IMR-90 (cell line): Measurements from ENCODE around the gene ZBTB8B. TPM values are rescaled to one million over a fixed set of nuclear protein-coding genes. Genes with fewer than 3 reads are reported as not detected.
"Not testable (repeated sequence)": the region's sequence is repeated elsewhere in the genome, so short reads cannot be mapped to it uniquely, and the experiment has no call there.

Experiments used
- ATAC-seq: fragments of 200-7000 bp; cut with Tn5 transposase; 2 replicates; pipeline ENCODE4 v1.9.1; 2020; ENCODE audit warnings: low read depth, mild to moderate bottlenecking, moderate library complexity
- BruUV-seq: library from RNA; stranded (reverse); fragments of 400-500 nt; replicated peaks from 2 replicates; lab custom pipeline; 2021; lab: Mats Ljungman, UMichigan
- CTCF ChIA-PET: fragments of 300-600 bp; formaldehyde crosslinking; extraction: SDS; loops from one replicate; lab custom pipeline; 2021; ENCODE audit warnings: antibody characterized with exemption; lab: Yijun Ruan, JAX
- POLR2A ChIA-PET: fragments of 300-600 bp; sonication (Branson Sonifier 250); formaldehyde crosslinking; loops from one replicate; lab custom pipeline; 2022; ENCODE audit warnings: antibody characterized with exemption; ENCODE audit not compliant: unreplicated experiment; lab: Charles Lee
- DNase-seq: peaks from one replicate; pipeline ENCODE4 v3.0.0; 2013
- H2AFZ ChIP-seq: replicated peaks from 2 replicates; pipeline ENCODE3; 2013; ENCODE audit warnings: low read length, mild to moderate bottlenecking; ENCODE audit not compliant: poor library complexity
- H2AK5ac ChIP-seq: 2 replicates; pipeline ENCODE4 v1.6.1; 2013; ENCODE audit warnings: low read depth, low read length, inconsistent platforms
- H2AK9ac ChIP-seq: replicated peaks from 2 replicates; pipeline ENCODE3; 2013; ENCODE audit warnings: mild to moderate bottlenecking, low read depth, low read length, moderate library complexity; ENCODE audit not compliant: poor library complexity
- H2BK120ac ChIP-seq: 2 replicates; pipeline ENCODE4 v1.6.1; 2013; ENCODE audit warnings: low read depth, low read length, inconsistent platforms
- H2BK15ac ChIP-seq: 3 replicates; pipeline ENCODE4 v1.6.1; 2013; ENCODE audit warnings: low read depth, low read length, inconsistent platforms
- H2BK20ac ChIP-seq: 2 replicates; pipeline ENCODE4 v1.6.1; 2013; ENCODE audit warnings: low read depth, mild to moderate bottlenecking, inconsistent platforms, low read length, moderate library complexity
- H2BK5ac ChIP-seq: 2 replicates; pipeline ENCODE4 v1.6.1; 2013; ENCODE audit warnings: mild to moderate bottlenecking, low read depth, low read length, inconsistent platforms; ENCODE audit not compliant: poor library complexity, severe bottlenecking
- H3K14ac ChIP-seq: replicated peaks from 2 replicates; pipeline ENCODE4 v1.6.1; 2013; ENCODE audit warnings: low read depth, low read length, inconsistent platforms
- H3K18ac ChIP-seq: 2 replicates; pipeline ENCODE4 v1.6.1; 2013; ENCODE audit warnings: low read depth, low read length, control low read depth
- H3K23ac ChIP-seq: 2 replicates; pipeline ENCODE4 v1.6.1; 2013; ENCODE audit warnings: low read depth, low read length, inconsistent platforms
- H3K27ac ChIP-seq: 2 replicates; pipeline ENCODE4 v1.5.1; 2013; ENCODE audit warnings: mild to moderate bottlenecking, control low read depth, low read length; ENCODE audit not compliant: insufficient read depth
- H3K27me3 ChIP-seq: 2 replicates; pipeline ENCODE4 v1.6.1; 2013; ENCODE audit warnings: low read length; ENCODE audit not compliant: control insufficient read depth, insufficient read depth
- H3K36me3 ChIP-seq: 2 replicates; pipeline ENCODE4 v1.6.1; 2013; ENCODE audit warnings: low read length, mixed read lengths; ENCODE audit not compliant: control insufficient read depth, insufficient read depth
- H3K4ac ChIP-seq: 2 replicates; pipeline ENCODE4 v1.6.1; 2013; ENCODE audit warnings: low read depth, low read length, inconsistent platforms
- H3K4me1 ChIP-seq: 2 replicates; pipeline ENCODE4 v1.6.1; 2013; ENCODE audit warnings: low read length, mixed read lengths; ENCODE audit not compliant: control insufficient read depth, insufficient read depth
- H3K4me2 ChIP-seq: 2 replicates; pipeline ENCODE4 v1.6.1; 2013; ENCODE audit warnings: low read depth, mild to moderate bottlenecking, control low read depth, low read length, moderate library complexity
- H3K4me3 ChIP-seq: 2 replicates; pipeline ENCODE4 v1.5.1; 2013; ENCODE audit warnings: low read depth, mild to moderate bottlenecking, control low read depth, low read length, moderate library complexity; ENCODE audit not compliant: insufficient read depth
- H3K56ac ChIP-seq: 2 replicates; pipeline ENCODE4 v1.6.1; 2013; ENCODE audit warnings: low read length, inconsistent platforms; ENCODE audit not compliant: insufficient read depth; ENCODE audit errors: extremely low read depth
- H3K79me1 ChIP-seq, 2 experiments: 2 replicates each; pipeline ENCODE4 v1.6.1; 2013; ENCODE audit warnings: low read length in 2 of 2, inconsistent platforms in 1 of 2, low read depth in 1 of 2
- H3K9ac ChIP-seq: 2 replicates; pipeline ENCODE4 v1.6.1; 2013; ENCODE audit warnings: low read depth, low read length, control low read depth
- H3K9me1 ChIP-seq: 2 replicates; pipeline ENCODE4 v1.6.1; 2013; ENCODE audit warnings: low read length, inconsistent platforms; ENCODE audit not compliant: insufficient read depth
- H3K9me3 ChIP-seq: 2 replicates; pipeline ENCODE4 v1.6.1; 2013; ENCODE audit warnings: low read length; ENCODE audit not compliant: control insufficient read depth, insufficient read depth
- H4K20me1 ChIP-seq: 2 replicates; pipeline ENCODE4 v1.6.1; 2013; ENCODE audit warnings: low read length, inconsistent platforms; ENCODE audit not compliant: insufficient read depth
- H4K5ac ChIP-seq: 2 replicates; pipeline ENCODE4 v1.6.1; 2013; ENCODE audit warnings: mild to moderate bottlenecking, low read depth, low read length, control low read depth
- H4K8ac ChIP-seq, 2 experiments: 2 replicates each; pipeline ENCODE4 v1.6.1; 2013; ENCODE audit warnings: low read depth in 2 of 2, low read length in 2 of 2, control low read depth in 1 of 2, inconsistent platforms in 1 of 2
- H4K91ac ChIP-seq: 2 replicates; pipeline ENCODE4 v1.6.1; 2013; ENCODE audit warnings: low read depth, low read length, inconsistent platforms; ENCODE audit not compliant: insufficient read depth
- MXI1 ChIP-seq: IDR thresholded peaks from 2 replicates; pipeline ENCODE4 v1.6.1; 2012; ENCODE audit warnings: low read depth, mild to moderate bottlenecking, low read length, moderate library complexity, borderline replicate concordance
- WGBS, 2 experiments: methylation state at CpG; one replicate each; pipeline versions ENCODE4 v1.1.5 to v1.1.7; 2013; ENCODE audit warnings: missing lambda C conversion rate in 2 of 2; ENCODE audit not compliant: insufficient read length in 1 of 2; ENCODE audit errors: extremely low coverage in 2 of 2; 5-methylcytosine and 5-hydroxymethylcytosine counted together
- dilution Hi-C: fragments of 300-500 bp; cut with HindIII; formaldehyde crosslinking; loops from one replicate; pipeline ENCODE4 v1.14.3; 2018; ENCODE audit warnings: low sequenced_read_pairs; ENCODE audit not compliant: unreplicated experiment
- in situ Hi-C: fragments of 300-500 bp; cut with MboI; formaldehyde crosslinking; loops from 3 replicates; pipeline ENCODE4 v1.14.3; 2019; ENCODE audit warnings: low sequenced_read_pairs, inconsistent platforms, mixed read lengths
- intact Hi-C: fragments of 100-400 bp; cut with micrococcal nuclease; formaldehyde crosslinking; loops from 2 replicates; pipeline ENCODE4 v1.10.0; 2022
- polyA plus RNA-seq, 3 experiments: library from polyadenylated mRNA; depleted of rRNA; stranded (reverse); fragments of >200 nt; gene quantifications; 2 replicates each; pipeline ENCODE4 v1.2.3, GENCODE V29; 2012; ENCODE audit warnings: low replicate concordance in 1 of 3
- total RNA-seq: library from RNA; depleted of rRNA; stranded (reverse); fragments of >200 nt; gene quantifications from 2 replicates; pipeline ENCODE4 v1.2.3, GENCODE V29; 2012

Gene ZBTB8B
- total and polyA plus RNA-seq, 2 of the 4 experiments (the other 2 are of a cell fraction), result not detected

GRCh38 chr1:32471695-32472362 lies 7.0 kb downstream of the ZBTB8B start:
- intact Hi-C loops, result no loop called here
- BruUV-seq, result no TSS peak
- H4K20me1 ChIP-seq, result no peaks in the 10 kb centered on the region

DNA sequence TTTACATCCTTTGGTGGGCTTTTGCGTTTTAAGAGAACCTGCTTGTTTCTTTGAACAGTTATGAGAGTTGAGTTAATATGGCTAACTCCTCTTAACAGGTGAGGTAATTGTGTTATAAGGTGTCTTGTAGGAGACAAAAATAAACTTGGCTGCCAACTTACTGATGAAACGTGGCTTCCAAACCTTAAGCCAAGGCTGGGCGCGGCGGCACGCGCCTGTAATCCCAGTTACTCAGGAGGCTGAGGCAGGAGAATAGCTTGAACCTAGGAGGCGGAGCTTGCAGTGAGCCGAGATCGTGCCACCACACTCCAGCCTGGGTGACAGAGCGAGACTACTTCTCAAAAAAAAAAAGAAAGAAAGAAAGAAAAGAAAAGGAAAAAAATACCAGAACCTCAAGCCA lies 8.1 kb downstream of the ZBTB8B start:
- H3K9ac ChIP-seq, DNase-seq, ATAC-seq, H4K8ac ChIP-seq, H4K5ac ChIP-seq, intact Hi-C loops, H2AK5ac ChIP-seq, H3K14ac ChIP-seq, H2AK9ac ChIP-seq, H3K4me1 ChIP-seq, dilution Hi-C loops, H4K20me1 ChIP-seq, POLR2A ChIA-PET, H3K79me1 ChIP-seq, H2BK120ac ChIP-seq, H2BK15ac ChIP-seq, H3K56ac ChIP-seq, H3K9me1 ChIP-seq, H3K4me3 ChIP-seq, H3K36me3 ChIP-seq, BruUV-seq, H4K91ac ChIP-seq, H3K23ac ChIP-seq, in situ Hi-C loops, H3K4me2 ChIP-seq, H2AFZ ChIP-seq, H3K9me3 ChIP-seq, H3K4ac ChIP-seq, H2BK20ac ChIP-seq, H3K27ac ChIP-seq, H2BK5ac ChIP-seq, H3K18ac ChIP-seq: not testable (repeated sequence)
- CTCF ChIA-PET, result interaction anchor here (0.6 to 1.1 kb wide), 3 partner anchors 17 to 68 kb away, joined by 3 to 4 read pairs (median 4); no protein-coding TSS in a partner anchor
- WGBS, 2 experiments, result no CpG with 5 or more reads among the region's 11 CpGs
- H3K27me3 ChIP-seq, result peaks cover 17% of the 10 kb centered on the region

More at GRCh38 chr1:32471695-32472362, 7.0 kb downstream of the ZBTB8B start:
- H4K5ac ChIP-seq, result no peak overlapping the region
- no peak overlapping the region for H2BK15ac ChIP-seq
- peaks cover 23% of the 10 kb centered on the region for H3K27me3 ChIP-seq
- no peak for TF ChIP-seq MXI1
- no peak overlapping the region for H4K91ac ChIP-seq
- no peak overlapping the region for H3K18ac ChIP-seq
- H4K8ac ChIP-seq, result no peak overlapping the region
- dilution Hi-C loops (no loop called here), in situ Hi-C loops (no loop called here)
- H3K9ac ChIP-seq, result no peak overlapping the region
- H2AFZ ChIP-seq, result no peak overlapping the region
- no peak overlapping the region for H3K4me2 ChIP-seq
- H2BK5ac ChIP-seq, result no peak overlapping the region
- no peaks in the 10 kb centered on the region for H3K9me1 ChIP-seq
- H3K4ac ChIP-seq, result no peak overlapping the region
- POLR2A ChIA-PET, result no interaction called here
- H3K36me3 ChIP-seq, result no peaks in the 10 kb centered on the region
- H2BK20ac ChIP-seq, result no peak overlapping the region
- DNase-seq (no peak), ATAC-seq (no peak)
- no peaks in the 10 kb centered on the region; the same call in 1 of the 2 replicates for H3K4me1 ChIP-seq
- no peak overlapping the region for H3K23ac ChIP-seq
- H3K56ac ChIP-seq, result no peak overlapping the region
- H3K79me1 ChIP-seq, result no peaks in the 10 kb centered on the region
- no peak overlapping the region for H2AK9ac ChIP-seq
- H3K27ac ChIP-seq, result no peak overlapping the region
- WGBS, 2 experiments, result 93% methylated on average over 1 of the region's 3 CpGs; no CpG with 5 or more reads in 1 of the 2 experiments
- no peak overlapping the region for H3K14ac ChIP-seq
- no peak overlapping the region for H3K4me3 ChIP-seq
- CTCF ChIA-PET, result interaction anchor here (1.0 kb wide), 1 partner anchor 9 kb away, joined by 3 read pairs; no protein-coding TSS in a partner anchor
- no peak overlapping the region for H2BK120ac ChIP-seq
- H2AK5ac ChIP-seq, result no peak overlapping the region
- H3K9me3 ChIP-seq, result no peaks in the 10 kb centered on the region
